HepG2 (cell line): ENCODE data around the gene MRPL58. TPM values are rescaled to one million over a fixed set of nuclear protein-coding genes. Genes with fewer than 3 reads are reported as not detected.

ENCODE experiments used
- ERF ChIP-seq: IDR thresholded peaks from 2 replicates; pipeline ENCODE4 v1.6.1; 2018; ENCODE audit warnings: missing biosample characterization, missing genetic modification reagents
- KMT2A ChIP-seq: sonication (generic); formaldehyde crosslinking; IDR thresholded peaks from 2 replicates; pipeline ENCODE4 v1.4.0; 2020; ENCODE audit warnings: missing genetic modification reagents
- TARDBP ChIP-seq: sonication (generic); formaldehyde crosslinking; IDR thresholded peaks from 2 replicates; pipeline ENCODE4 v1.8.0; 2022; ENCODE audit warnings: mild to moderate bottlenecking, missing genetic modification reagents
- ZNF205 ChIP-seq: IDR thresholded peaks from 2 replicates; pipeline ENCODE4 v1.6.1; 2018; ENCODE audit warnings: missing biosample characterization, missing genetic modification reagents
- ZNF317 ChIP-seq: sonication (generic); formaldehyde crosslinking; IDR thresholded peaks from 2 replicates; pipeline ENCODE4 v1.5.0; 2020; ENCODE audit warnings: mild to moderate bottlenecking, missing genetic modification reagents
- ZNF326 ChIP-seq: sonication (generic); formaldehyde crosslinking; IDR thresholded peaks from 2 replicates; pipeline ENCODE4 v1.4.0; 2020; ENCODE audit warnings: missing genetic modification reagents, borderline replicate concordance
- ZNF746 ChIP-seq: sonication (generic); formaldehyde crosslinking; IDR thresholded peaks from 2 replicates; pipeline ENCODE4 v1.8.0; 2022; ENCODE audit warnings: mild to moderate bottlenecking, missing genetic modification reagents
- ZSCAN29 ChIP-seq: sonication (generic); formaldehyde crosslinking; conservative IDR thresholded peaks from 2 replicates; pipeline ENCODE4 v1.4.0; 2020; ENCODE audit warnings: mild to moderate bottlenecking, missing genetic modification reagents
- polyA plus RNA-seq, 8 experiments: library from polyadenylated mRNA; depleted of rRNA in 3 of 8; stranded (reverse) in 7 of 8; unstranded in 1 of 8; fragments of >200 nt; fragmentation: Illumina TruSeq in 4 of 8; extraction: Trizol in 4 of 8; gene quantifications; 2 replicates each; pipeline versions ENCODE4 v1.2.1 to v1.2.3, GENCODE V29; 2011 to 2016; ENCODE audit warnings: low read depth in 4 of 8, missing spikeins in 1 of 8, mixed read lengths in 1 of 8; ENCODE audit not compliant: insufficient read depth in 1 of 8
- total RNA-seq, 5 experiments: library from RNA; depleted of rRNA; stranded (reverse); fragments of >200 nt; fragmentation: Illumina TruSeq; extraction: Trizol; gene quantifications; 2 replicates each; pipeline ENCODE4 v1.2.3, GENCODE V29; 2016; ENCODE audit warnings: low read depth in 1 of 5
- TF ChIP-seq, protein P1 (sequence below): sonication (generic); formaldehyde crosslinking; IDR thresholded peaks from 2 replicates; pipeline ENCODE4 v1.4.0; 2020; ENCODE audit warnings: missing genetic modification reagents
- TF ChIP-seq, protein P2 (sequence below): sonication (generic); formaldehyde crosslinking; IDR thresholded peaks from 2 replicates; pipeline ENCODE4 v1.4.0; 2020; ENCODE audit warnings: mild to moderate bottlenecking, missing genetic modification reagents
- TF ChIP-seq, protein P3 (sequence below): IDR thresholded peaks from 2 replicates; pipeline ENCODE4 v1.4.0; 2020; ENCODE audit warnings: mild to moderate bottlenecking, missing genetic modification reagents

The MRPL58 gene
- total and polyA plus RNA-seq, 2 of the 13 experiments (the other 11 are each of a cell fraction or from before 2014, with no cell fraction given), result 44.9 to 68.9 TPM

DNA sequence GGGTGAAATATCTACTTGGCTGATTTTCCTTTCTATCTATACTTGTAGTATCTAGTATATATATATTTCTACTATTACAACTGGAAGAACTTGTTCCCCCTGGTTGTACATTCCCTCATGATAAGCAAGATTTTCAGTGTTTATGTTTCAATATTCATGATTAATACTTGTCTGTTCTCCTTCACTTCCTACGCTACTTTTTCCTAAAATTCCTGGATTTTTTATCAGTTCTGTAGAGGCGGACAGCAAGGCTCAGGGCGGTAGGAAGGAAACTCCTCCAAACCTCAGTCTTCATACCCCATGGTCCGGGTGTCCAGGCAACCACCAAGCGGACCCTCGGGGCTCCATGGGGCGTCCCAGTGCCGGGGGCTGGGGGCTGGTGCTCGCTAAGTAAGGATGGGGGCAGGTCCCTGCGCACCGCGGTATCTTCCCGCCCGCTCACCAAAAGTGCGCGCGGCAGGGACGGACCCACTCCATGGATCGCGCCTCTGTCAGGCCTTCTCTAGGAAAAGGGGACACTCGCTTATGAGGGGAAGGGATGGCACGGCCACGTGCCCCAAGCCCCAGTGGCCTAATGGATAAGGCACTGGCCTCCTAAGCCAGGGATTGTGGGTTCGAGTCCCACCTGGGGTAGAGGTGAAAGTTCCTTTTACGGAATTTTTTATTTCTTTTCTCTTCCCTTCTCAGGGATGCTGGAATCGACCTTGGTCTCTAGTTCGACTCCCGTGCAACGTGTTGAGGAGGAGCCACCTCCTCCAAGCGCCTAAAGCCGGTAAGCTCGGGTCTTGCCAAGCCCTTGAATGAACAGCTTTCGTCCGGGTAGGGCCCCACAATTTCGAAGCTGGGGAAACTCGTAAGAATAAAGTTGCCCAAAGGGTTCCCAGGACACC, 21.1 kb downstream of the MRPL58 start (continued):
- TF ChIP-seq, protein P1, sequence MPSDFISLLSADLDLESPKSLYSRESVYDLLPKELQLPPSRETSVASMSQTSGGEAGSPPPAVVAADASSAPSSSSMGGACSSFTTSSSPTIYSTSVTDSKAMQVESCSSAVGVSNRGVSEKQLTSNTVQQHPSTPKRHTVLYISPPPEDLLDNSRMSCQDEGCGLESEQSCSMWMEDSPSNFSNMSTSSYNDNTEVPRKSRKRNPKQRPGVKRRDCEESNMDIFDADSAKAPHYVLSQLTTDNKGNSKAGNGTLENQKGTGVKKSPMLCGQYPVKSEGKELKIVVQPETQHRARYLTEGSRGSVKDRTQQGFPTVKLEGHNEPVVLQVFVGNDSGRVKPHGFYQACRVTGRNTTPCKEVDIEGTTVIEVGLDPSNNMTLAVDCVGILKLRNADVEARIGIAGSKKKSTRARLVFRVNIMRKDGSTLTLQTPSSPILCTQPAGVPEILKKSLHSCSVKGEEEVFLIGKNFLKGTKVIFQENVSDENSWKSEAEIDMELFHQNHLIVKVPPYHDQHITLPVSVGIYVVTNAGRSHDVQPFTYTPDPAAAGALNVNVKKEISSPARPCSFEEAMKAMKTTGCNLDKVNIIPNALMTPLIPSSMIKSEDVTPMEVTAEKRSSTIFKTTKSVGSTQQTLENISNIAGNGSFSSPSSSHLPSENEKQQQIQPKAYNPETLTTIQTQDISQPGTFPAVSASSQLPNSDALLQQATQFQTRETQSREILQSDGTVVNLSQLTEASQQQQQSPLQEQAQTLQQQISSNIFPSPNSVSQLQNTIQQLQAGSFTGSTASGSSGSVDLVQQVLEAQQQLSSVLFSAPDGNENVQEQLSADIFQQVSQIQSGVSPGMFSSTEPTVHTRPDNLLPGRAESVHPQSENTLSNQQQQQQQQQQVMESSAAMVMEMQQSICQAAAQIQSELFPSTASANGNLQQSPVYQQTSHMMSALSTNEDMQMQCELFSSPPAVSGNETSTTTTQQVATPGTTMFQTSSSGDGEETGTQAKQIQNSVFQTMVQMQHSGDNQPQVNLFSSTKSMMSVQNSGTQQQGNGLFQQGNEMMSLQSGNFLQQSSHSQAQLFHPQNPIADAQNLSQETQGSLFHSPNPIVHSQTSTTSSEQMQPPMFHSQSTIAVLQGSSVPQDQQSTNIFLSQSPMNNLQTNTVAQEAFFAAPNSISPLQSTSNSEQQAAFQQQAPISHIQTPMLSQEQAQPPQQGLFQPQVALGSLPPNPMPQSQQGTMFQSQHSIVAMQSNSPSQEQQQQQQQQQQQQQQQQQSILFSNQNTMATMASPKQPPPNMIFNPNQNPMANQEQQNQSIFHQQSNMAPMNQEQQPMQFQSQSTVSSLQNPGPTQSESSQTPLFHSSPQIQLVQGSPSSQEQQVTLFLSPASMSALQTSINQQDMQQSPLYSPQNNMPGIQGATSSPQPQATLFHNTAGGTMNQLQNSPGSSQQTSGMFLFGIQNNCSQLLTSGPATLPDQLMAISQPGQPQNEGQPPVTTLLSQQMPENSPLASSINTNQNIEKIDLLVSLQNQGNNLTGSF (CRISPR knock-in tag), result no peak
- TF ChIP-seq ZSCAN29 (CRISPR knock-in tag) (peak; percentile 79; the same call in 1 of the 2 replicates), ZNF326 (CRISPR knock-in tag) (no peak), ERF (CRISPR knock-in tag) (peak; percentile 92), ZNF205 (peak; percentile 81), TARDBP (CRISPR knock-in tag) (no peak), KMT2A (CRISPR knock-in tag) (peak; percentile 74; the same call in 1 of the 2 replicates), ZNF746 (CRISPR knock-in tag) (peak; percentile 75), ZNF317 (CRISPR knock-in tag) (no peak)
- TF ChIP-seq, protein P2, sequence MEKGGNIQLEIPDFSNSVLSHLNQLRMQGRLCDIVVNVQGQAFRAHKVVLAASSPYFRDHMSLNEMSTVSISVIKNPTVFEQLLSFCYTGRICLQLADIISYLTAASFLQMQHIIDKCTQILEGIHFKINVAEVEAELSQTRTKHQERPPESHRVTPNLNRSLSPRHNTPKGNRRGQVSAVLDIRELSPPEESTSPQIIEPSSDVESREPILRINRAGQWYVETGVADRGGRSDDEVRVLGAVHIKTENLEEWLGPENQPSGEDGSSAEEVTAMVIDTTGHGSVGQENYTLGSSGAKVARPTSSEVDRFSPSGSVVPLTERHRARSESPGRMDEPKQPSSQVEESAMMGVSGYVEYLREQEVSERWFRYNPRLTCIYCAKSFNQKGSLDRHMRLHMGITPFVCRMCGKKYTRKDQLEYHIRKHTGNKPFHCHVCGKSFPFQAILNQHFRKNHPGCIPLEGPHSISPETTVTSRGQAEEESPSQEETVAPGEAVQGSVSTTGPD, result peak; percentile 45; the same call in 1 of the 2 replicates
- TF ChIP-seq, protein P3, sequence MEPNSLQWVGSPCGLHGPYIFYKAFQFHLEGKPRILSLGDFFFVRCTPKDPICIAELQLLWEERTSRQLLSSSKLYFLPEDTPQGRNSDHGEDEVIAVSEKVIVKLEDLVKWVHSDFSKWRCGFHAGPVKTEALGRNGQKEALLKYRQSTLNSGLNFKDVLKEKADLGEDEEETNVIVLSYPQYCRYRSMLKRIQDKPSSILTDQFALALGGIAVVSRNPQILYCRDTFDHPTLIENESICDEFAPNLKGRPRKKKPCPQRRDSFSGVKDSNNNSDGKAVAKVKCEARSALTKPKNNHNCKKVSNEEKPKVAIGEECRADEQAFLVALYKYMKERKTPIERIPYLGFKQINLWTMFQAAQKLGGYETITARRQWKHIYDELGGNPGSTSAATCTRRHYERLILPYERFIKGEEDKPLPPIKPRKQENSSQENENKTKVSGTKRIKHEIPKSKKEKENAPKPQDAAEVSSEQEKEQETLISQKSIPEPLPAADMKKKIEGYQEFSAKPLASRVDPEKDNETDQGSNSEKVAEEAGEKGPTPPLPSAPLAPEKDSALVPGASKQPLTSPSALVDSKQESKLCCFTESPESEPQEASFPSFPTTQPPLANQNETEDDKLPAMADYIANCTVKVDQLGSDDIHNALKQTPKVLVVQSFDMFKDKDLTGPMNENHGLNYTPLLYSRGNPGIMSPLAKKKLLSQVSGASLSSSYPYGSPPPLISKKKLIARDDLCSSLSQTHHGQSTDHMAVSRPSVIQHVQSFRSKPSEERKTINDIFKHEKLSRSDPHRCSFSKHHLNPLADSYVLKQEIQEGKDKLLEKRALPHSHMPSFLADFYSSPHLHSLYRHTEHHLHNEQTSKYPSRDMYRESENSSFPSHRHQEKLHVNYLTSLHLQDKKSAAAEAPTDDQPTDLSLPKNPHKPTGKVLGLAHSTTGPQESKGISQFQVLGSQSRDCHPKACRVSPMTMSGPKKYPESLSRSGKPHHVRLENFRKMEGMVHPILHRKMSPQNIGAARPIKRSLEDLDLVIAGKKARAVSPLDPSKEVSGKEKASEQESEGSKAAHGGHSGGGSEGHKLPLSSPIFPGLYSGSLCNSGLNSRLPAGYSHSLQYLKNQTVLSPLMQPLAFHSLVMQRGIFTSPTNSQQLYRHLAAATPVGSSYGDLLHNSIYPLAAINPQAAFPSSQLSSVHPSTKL (CRISPR knock-in tag), result peak; percentile 74
